ENCODE data around the gene PRKD2.
A peak's percentile ranks its signal among the peaks of the same experiment; 100 is the strongest.

PRKD2 gene

DNA sequence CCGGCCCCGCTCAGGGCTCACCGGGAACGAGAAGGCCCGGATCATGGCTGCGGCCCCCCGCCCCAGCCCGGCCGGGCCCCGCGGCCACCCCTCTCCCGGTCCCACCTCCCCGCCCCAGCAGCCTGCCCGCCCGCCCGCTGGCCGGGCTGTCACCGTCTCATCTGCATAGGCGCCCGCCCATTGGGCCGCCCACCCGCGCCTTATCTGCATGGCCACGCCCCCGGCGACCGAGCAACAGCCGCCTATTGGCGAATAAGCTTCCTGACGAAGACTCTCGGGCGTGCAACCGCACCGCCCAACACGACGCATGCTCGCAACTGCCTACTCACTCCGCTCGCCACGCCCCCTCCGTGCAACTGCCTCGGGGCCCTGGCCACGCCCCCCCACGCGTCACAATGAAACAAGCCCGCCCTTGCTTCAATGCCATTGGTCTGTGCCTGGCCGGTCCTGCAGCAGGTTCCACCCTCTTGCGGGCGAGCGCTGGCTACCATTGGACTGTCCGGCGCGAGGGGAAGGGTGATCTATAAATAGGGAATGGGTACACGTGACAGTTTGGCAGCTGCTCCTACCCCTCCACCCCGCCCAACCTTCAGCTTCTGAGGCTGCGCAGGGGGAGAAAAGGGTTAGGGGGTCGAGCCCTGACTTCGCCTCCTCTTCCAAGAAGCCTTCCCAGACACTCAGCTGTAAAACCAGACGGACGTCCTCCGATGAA lies 55.7 kb downstream of the PRKD2 start, which contains the start of gene DACT3:
TSS of gene DACT3 (minus strand) at position 163 of the 712 bp plus-strand sequence. CDS start at position 45, 118 bp downstream.
- DNase-seq (ENCODE audit: low spot score), result peak; percentile 100

DNA sequence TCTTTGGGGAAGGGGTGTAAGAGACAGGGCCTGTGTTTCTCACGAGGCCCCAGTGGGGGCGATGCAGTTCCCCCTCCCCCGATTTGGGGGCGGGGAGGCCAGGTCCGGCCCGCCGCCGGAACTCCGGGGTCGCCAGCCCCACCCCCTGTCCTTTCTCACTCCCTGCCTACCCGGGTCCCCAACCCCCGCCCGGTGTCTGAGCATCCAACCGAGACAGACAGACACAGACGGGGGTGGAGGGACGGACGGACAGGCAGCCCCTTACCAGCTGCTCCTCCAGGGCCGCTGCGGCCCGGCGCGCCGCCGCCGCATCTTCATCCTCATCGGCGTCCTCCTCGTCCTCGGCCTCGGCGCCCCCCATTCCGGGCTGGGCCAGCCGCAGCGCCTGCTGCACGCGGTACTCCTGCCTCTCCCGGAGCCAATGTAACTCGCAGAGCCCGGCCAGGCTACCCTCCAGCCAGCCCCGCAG lies 56.3 kb downstream of the PRKD2 start:
- DNase-seq (ENCODE audit: low spot score), result no peak

DNA sequence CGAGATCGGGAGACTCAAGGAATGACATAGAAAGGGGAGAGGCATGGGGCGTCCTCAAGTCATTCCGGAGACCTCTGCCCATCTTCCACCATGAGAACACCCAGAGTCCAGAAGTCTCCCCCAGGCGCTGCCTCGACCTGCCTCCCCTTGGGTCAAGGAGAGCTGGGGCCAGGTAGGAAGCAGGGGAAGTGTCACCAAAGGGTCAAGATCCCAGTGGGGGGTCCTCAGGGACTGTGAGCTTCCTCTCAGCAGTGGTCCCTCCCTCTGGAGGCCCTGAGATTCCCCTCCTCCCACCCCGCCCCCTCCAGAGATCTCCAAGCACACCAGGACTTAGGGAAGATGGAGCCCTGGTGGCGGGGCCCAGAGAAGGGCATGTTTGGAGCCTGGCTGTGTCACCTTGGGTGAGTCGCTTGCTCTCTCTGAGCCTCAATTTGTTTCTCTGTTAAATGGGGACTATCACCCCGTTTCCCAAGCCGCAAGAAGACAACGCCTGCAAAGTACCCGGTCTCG lies 56.9 kb downstream of the PRKD2 start:
- no peak for DNase-seq (ENCODE audit: low spot score)

DNA sequence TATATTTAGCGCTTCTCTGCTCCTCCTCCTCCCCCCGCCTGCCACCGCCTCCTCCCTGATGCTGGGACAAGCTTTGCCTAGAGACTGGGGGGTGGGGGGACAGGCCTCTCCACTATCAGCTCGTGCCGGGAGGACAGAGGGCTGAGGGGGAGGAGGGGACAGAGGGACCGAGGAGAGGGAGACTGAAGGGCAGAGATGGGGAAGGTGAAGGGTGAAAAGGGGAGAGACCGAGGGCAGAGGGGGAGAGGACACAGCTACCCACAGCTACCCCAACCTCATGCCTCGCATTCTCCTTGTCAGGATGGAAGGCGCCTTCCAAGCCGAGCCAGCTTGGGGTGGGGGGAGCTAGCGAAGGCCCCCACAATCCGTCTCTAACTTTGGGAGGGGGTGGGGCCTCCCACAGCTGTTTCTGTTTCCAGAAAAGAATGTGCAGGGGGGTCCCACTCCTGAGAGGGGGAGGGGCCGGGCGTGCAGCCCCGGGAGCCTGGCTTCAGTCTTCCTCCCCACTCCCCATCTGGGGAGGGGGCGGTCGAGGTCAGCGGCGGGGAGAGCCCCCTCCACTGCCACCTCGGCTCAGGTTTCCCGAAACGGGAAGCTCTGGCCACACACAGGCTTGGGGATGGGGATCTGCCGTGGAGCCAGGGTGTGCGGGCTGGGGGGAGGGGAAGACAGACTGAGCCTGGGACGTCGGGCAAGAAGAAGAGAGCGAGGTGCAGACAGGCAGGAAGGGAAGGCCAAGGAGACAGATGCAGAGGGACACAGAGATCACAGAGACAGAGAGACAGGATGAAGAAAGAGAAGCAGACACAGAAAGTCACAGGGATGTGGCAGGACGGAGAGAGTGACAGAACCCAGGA lies 57.5 kb downstream of the PRKD2 start:
- peak; percentile 46 for DNase-seq (ENCODE audit: low spot score)

DNA sequence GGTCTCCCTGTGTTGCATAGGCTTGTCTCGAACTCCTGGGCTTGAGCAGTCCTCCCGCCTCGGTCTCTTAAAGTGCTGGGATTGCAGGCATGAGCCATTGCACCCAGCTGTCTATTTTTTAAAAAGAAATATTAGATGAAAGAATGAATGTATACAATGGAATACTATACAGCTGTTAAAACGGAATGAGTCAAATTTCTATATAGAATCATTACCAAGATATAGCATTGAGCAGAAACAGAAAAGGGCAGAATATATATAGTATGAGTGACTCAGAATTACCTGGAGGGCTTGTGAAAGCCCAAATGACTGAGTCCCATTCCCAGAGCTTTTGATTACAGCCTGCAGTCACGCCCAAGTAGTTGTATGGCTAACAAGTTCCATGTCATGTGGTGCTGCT lies 60.4 kb downstream of the PRKD2 start:
- no peak for DNase-seq (ENCODE audit: low spot score)

DNA sequence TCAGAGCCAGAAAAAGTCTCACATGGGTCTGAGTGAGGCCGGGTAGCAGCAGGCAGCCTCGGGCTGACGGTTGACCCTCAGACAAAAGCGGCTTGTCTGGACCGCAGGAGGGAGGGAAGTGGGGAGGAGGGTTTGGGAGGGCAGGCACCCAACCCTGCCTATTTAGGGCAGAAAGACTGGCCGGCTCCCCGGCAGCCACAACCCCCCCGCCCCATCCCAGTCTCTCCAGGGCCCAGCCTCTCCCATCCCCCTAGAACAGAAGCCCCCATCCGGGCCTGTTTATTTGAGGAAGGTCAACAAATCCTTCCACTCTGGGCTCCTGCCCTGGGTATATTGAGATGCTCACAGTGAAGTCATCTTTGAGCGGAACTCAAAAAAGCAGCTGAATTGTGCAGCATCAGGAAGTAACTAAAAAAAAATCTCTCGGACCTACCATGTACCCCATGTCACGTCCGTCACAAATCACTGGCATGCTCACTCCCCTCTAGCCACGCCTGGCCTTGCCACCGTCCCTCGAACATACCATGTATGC lies 62.2 kb downstream of the PRKD2 start:
- DNase-seq (ENCODE audit: low spot score), result no peak

DNA sequence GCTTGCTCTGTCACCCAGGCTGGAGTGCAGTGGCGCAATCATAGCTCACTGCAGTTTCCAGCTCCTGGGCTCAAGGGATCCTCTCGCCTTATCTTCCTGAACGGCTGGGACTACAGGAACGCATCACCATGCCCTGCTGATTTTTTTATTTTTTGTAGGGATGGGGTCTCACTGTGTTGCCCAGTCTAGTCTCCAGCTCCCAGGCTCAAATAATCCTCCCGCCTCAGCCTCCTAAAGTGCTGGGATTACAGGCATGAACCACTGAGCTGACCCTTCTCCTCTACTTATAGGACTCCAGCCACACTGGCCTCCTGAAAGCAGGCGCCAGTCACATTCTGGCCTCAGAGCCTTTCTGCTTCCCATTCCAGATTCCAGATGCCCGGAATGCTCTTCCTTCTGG lies 66.5 kb downstream of the PRKD2 start:
- no peak for DNase-seq (ENCODE audit: low spot score)

DNA sequence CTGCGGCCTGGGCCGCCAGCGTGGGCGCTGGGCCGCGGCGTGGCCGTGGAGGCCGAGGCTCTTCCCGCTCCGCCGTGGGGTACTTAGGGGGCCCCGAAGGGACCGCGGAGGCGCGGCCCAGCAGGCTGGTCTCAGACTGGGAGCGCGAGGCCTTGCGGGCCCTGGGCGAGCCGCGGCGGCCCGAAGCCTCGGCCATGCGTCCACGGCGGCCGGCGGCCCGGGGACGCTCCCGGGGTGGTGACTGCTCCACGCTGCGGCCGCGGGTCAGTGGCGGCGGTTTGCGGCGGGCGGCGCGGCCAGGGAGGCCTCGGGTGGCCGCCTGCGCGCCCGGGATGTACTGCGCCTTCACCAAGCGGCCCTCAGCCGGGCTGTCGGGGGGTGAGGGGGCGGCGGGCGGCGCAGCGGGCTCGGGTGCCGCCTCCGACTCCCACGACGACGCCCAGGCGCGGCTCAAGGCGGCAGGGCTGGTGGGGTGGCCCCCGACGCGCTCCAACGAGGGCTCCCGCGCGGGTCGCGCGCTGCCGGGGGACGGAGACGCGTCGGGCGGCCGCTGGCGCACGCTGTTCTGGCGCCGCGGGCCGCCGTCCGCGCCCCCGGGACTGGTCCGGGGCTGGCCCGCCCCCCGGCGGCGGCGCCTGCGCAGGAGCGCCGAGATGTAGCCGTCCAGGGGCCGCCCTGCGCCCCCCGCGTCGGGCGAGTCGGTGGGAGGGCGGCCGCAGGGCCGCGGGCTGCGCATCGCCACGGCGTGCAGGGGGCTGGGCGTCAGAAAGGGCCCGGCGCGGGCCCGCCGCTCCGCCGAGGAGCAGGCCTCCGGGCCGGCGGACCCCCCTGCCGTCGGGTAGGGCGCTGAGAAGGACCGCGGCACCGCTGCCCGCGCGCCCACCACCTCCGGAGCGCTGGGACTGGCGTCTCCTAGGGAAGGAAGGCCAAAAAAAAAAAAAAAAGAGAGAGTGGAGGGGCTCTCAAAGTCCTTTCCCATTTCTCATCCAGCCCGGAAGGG lies 67.7 kb downstream of the PRKD2 start:
- no peak for DNase-seq (ENCODE audit: low spot score)

DNA sequence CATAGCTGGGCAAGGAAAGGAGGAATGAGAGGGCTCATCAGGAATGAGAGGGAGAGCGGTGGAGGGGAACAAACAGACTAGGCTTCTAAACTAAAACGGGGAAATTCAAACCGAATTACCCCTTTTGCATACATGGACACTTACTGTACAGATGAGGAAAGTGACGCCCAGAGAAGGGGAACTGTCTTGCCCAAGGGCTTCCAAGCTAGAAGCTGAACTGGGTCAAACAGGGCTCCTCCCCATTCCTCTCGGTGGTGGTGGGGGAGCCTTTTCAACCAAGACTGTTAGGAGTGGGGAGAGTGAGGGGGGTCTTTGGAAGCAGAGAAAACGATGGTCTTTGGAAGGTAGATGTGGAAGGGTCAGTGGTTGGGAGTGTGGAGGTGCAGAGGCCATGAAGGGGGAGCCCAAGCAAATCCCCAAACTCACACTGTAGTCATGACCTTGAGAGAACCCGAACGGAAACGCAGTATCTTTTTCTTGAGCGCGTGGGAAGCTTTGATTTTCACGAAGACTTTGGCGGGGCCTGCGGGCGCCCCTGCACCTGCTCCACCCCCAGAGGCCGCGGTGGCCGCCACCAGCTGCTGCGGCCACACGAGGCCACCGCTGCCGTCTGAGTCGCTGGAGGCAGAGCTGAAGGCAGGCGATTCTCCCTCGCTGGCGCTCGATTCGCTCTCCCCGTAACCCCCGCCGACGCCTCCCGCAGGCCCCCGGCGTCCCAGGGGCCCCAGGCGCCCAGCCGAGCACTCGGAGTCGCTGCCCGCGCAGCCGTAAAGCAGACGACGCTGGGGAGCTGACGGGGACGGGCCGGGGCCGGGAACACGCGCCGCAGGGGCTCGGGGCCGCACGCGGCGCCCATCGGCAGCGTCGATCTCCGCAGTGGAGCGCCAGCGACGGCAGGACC lies 68.6 kb downstream of the PRKD2 start:
- DNase-seq (ENCODE audit: low spot score), result no peak

DNA sequence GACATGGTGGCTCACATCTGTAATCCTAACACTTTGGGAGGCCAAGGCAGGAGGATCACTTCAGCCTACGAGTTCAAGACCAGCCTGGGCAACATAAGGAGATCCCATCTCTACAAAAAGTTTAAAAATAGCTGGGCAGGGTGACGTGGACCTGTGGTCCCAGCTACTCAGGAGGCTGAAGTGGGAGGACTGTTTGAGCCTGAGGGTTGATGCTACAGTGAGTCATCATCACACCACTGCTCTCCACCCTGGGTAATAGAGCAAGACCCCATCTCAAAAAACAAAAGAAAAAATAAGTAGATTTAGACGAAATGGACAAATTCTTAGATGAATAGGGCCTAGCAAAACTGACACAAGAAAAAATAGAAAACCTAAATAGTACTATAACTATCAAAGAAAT lies 70.5 kb downstream of the PRKD2 start:
- DNase-seq (ENCODE audit: low spot score), result no peak

DNA sequence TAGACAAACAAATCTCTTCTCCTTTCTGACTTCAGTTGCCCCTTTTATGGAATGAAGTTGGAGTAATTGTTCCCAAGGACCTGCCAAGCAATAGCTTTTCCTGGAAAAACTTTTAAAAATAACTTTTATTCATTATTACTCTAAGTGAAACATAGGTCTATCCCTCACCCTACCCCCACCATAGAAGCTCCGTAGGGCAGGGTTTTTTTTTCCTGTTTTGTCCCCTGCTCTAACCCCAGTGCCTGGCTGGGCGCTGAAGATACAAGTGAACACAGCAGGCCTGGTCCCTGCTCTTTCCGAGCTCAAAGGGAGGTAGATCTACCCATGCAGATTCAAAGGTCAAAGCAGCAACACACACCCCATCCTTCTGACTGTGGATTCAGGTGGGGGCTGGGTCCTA lies 72.2 kb downstream of the PRKD2 start:
- DNase-seq (ENCODE audit: low spot score), result no peak

DNA sequence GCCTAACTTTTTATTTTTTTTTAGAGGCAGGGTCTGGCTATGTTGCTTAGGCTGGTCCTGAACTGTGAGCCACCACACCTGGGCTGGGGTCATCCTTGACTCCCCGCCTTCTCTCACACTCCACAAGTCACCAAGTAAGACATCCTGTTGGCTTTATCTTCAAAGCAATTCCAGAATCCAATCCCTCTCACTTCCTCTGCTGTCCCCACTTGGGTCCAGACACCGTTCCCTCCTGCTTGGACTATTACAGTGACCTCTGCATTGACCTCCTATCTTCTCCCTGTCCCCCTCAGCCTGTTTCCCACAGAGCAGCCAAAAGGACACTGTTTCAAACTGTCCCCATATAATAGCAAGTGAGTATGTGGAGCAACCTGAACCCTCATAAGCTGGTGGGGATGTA lies 76.3 kb downstream of the PRKD2 start:
- no peak for DNase-seq (ENCODE audit: low spot score)

DNA sequence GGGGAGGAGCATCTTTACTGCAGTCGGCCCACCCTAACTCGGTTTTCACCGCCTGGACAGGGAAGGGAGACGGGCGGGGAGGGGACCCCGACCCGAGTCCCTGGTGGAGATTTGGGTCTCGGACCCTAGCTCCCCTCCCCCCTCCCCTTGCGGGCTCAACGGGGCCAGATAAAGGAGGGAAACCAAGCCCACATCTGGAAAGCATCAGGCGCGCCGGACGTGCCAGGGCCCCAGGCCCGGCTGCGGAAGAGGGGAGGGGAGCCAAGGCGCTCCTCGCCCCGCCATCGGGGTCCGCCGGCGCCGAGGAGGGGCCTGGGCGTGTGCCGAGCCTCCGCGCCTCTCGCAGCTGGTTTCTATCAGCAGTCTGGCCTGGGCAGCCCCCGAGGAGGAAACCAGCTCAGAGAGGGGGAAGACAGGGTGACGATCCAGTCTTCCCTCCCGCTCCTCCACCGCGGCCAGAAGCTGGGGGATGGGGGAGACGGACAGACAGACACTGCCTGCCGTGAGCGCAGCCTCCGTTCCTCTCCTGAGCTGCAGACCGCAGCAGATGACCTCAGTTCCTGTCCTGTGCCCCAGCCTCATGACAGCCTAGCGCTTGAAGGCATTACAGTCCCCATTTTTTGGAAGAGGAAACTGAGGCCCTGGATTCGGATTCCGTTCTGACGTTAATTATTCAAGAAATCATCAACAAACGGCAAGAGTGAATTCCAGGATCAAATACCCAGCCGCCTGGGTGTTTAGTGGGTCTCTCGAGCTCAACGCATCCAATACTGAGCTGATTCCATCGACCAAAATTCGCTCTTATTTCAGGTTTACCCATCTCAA lies 77.3 kb downstream of the PRKD2 start:
- peak; percentile 63 for DNase-seq (ENCODE audit: low spot score)

DNA sequence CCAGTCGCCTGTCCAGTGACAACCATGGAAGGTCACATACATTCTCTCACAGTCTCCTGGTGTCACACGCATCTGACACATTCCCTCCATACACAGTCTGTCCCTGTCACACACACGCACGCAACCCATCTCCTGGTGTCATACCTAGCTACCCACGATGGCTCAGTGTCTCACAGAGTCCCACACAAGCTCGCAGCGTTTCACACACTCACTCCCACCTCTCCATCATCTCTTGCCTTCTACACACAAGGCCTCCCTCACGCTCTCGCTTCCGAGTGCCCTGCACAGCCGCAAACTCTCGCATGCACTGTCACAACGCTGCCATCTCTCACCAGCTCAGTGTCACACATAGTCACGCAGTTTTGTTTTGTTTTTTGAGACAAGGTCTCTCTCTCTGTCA lies 79.7 kb downstream of the PRKD2 start:
- no peak for DNase-seq (ENCODE audit: low spot score)

DNA sequence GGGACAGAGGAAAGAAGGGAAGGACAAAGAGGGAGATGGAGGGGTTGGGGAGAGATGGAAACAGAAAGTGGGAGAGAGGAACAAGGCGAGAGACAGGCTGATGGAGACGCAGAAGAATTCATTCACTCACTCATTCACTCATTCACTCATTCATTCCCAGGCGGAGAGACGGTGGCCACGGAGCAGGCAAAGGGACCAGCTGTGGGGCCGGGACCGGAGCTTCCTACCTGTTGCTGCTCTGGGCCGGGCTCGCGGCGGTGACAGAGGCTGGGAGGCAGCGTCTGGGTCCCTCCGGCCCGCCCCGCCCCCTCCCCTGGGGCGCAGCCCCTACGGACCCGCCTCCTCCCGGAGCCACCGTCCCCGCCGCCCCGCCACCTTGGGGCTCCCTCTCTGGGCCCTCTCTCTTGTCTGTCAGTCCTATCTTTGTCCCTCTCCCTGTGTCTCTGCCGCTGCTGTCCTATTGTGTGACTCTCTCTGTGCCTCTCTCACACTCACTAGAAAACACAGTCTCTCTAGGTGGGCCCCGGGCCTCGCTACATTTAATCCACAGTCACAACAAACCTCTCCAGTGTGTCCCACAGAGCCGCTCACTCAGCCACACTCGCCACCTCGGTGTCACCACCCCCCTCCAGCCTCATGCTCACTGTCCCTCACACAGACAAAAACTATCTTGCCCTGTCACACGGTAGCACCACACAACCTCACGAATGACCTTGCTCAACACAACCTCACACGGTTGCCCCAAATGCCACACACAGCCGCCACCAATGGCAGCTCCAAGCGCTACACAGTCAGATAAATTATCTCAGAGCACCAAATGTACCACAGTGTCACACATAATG lies 80.8 kb downstream of the PRKD2 start, which contains the start of gene GNG8:
TSS of gene GNG8 (minus strand) at position 283 of the 842 bp plus-strand sequence. CDS start 1,520 bp downstream, outside the sequence.
- DNase-seq (ENCODE audit: low spot score), result no peak

DNA sequence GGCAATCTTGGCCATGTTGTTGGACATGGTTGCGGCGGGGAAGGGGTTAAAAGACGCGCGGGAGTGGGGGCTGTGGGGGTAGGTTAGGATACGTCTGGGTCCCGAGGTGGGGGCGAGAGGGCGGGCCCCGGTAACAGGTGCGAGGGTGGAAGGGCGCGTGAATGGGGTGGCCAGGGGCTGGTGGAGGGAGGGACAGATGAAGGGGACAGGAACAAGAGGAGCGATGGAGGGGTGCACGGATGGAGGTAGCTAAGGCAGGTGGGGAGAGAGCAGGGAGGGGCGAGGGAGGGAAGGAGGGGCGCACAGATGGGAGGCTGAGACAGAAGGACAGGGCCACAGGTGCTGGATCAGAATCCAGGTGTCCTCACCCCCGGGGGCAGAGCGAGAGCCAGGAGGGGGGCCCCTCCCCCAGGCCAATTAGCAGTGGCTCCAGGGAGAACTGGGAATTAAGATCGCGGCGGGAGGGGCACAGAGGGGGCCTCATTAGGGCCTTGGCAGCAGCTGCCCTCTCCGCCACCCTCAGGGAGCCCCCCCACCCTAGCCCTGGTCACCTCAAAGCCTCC lies 82.2 kb downstream of the PRKD2 start:
- no peak for DNase-seq (ENCODE audit: low spot score)

DNA sequence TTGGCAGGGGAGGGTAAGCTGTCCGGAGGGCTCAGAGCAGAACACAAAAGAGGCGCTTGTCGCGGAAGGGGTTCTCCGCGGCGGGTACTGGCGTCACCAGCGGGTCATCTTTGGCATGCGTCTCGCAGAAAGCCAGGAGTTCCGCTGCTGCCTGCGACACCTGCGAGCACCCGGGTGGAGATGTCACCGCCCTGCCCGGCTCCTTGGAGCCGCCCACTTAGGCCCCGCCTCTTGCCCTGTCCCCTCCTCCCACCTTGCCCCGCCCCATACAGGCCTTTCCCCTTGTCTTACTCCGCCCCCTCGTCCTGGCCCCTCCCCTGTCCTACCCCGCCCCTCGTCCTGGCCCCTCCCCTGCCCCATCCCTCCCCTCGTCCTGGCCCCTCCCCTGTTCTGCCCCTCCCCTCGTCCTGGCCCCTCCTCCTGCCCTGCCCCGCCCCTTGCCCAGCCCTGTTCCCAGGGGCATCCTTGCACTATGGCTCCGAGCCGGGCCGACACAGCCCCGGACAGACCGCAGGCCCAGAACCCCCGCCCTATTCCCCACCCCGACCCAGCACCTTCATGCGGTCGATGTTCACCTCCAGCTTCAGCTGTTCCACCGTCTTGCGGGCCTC lies 82.8 kb downstream of the PRKD2 start:
- peak; percentile 76 for DNase-seq (ENCODE audit: low spot score)

DNA sequence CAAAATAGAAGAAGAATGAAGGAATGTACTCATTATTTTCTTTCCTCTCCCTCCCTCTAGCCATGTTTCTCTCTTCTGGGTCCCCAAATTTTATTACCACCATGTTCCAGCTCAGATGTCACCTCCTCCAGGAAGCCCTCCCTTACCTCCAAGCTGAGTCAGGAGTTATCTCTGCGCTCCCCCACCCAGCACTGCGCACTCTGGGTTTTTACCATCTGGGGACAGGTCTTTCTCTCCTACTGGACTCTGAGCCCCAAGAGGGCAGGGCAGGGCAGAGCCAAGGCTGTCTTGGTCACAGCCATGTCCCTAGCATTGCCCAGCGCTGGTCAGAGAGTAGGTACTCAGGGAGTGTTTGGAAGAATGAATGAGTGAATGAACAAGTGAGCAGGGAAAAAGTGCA lies 83.8 kb downstream of the PRKD2 start:
- no peak for DNase-seq (ENCODE audit: low spot score)

Data from SW480 (cell line).